Measurements from ENCODE around the gene NECTIN1. TPM values are rescaled to one million over a fixed set of nuclear protein-coding genes. Genes with fewer than 3 reads are reported as not detected.

The NECTIN1 gene
- total and polyA plus RNA-seq, 2 of the 13 experiments (the other 11 are each of a cell fraction or from before 2014, with no cell fraction given) = 3.9 to 7.3 TPM

- TF ChIP-seq NFE2L1 (CRISPR knock-in tag; IDR thresholded peaks at IDR 0.05; ENCODE audit: borderline replicate concordance) = no peak
- no peak for TF ChIP-seq ZNF101 (CRISPR knock-in tag; IDR thresholded peaks at IDR 0.05; ENCODE audit: borderline replicate concordance, low read depth)
Observed at GRCh38 chr11:119730789-119731386, 1.9 kb upstream of the NECTIN1 start (continued).

GRCh38 chr11:119729951-119730613 lies 1.1 kb upstream of the NECTIN1 start:
- no peaks in the 10 kb centered on the region for H3K36me3 ChIP-seq (replicated peaks in 1 of 2; ENCODE audit: control insufficient read depth in 1 of 2, insufficient read depth in 2 of 2, low read length in 2 of 2)
- peak overlapping the region in 1 of 3 experiments; percentile 80; a peak in 1 of 6 replicates for H3K4me3 ChIP-seq (replicated peaks in 1 of 3; ENCODE audit: insufficient read depth in 1 of 3, low read depth in 2 of 3, low read length in 3 of 3)
- no peak for FAIRE-seq
- BruUV-seq (replicated peaks) = no TSS peak
- H3K9me3 ChIP-seq (ENCODE audit: low read length) = no peaks in the 10 kb centered on the region
- ATAC-seq = no peak
- TF ChIP-seq SNAPC2 (CRISPR knock-in tag; IDR thresholded peaks at IDR 0.05) (no peak), EED (CRISPR knock-in tag; IDR thresholded peaks at IDR 0.05) (no peak), EEA1 (CRISPR knock-in tag; IDR thresholded peaks at IDR 0.05; ENCODE audit: borderline replicate concordance) (no peak), ZFP1 (CRISPR knock-in tag; IDR thresholded peaks at IDR 0.05) (no peak), RBAK (CRISPR knock-in tag; IDR thresholded peaks at IDR 0.05) (no peak), ZNF674 (CRISPR knock-in tag; IDR thresholded peaks at IDR 0.05; ENCODE audit: low read depth) (no peak)
- no peaks in the 10 kb centered on the region for H4K20me1 ChIP-seq (ENCODE audit: insufficient read depth, low read length)
- WGBS (ENCODE audit: low lambda C conversion rate) = 51% methylated on average over 16 of the region's 21 CpGs
- peaks cover 4 to 31% of the 10 kb centered on the region in 2 experiments; a peak in 4 of 5 replicates for H3K27me3 ChIP-seq (ENCODE audit: control insufficient read depth in 1 of 2, insufficient read depth in 2 of 2, low read length in 2 of 2)
- no peaks in the 10 kb centered on the region for H3K79me2 ChIP-seq (ENCODE audit: insufficient read depth, low read length)
- POLR2A ChIA-PET = interaction anchor here (0.9 to 1.7 kb wide), 5 partner anchors 15 to 66 kb away, joined by 3 to 14 read pairs (median 9); no protein-coding TSS in a partner anchor
- in situ Hi-C loops (cut with HindIII; ENCODE audit: extremely low pct_ligation_motif_present, low pct_unique_long_range_greater_than_20kb) = loop anchor here (5.0 kb wide), 1 partner anchor 103 kb away; no protein-coding TSS in a partner anchor
- H3K9ac ChIP-seq (ENCODE audit: insufficient read depth, low read depth, low read length) = no peak overlapping the region
- intact Hi-C loops (cut with micrococcal nuclease; ENCODE audit: unreplicated experiment) = loop anchor here (1.0 to 2.0 kb wide), 2 partner anchors 35 to 64 kb away; no protein-coding TSS in a partner anchor
- peak overlapping the region; percentile 98 for H3K4me2 ChIP-seq (ENCODE audit: low read depth, low read length)
- DNase-seq (ENCODE audit: low spot score) = no peak
- no peak overlapping the region for H3K27ac ChIP-seq (ENCODE audit: extremely low read length, insufficient read depth, low read length)
- H2AFZ ChIP-seq (ENCODE audit: low read length) = no peak overlapping the region
- CTCF ChIA-PET (ENCODE audit: low intra/inter-chr PET ratio, low total read pairs) = interaction anchor here (1.3 to 2.9 kb wide), 5 partner anchors 17 to 249 kb away, joined by 3 to 16 read pairs (median 5); no protein-coding TSS in a partner anchor
- H3K4me1 ChIP-seq (ENCODE audit: insufficient read depth, low read length) = peaks cover 30% of the 10 kb centered on the region

Data from HepG2 (cell line).